IMR-90 (cell line): ENCODE results near the gene TUBG2.

Source experiments
- BHLHE40 ChIP-seq: fragments of 150-350 bp; IDR thresholded peaks from 2 replicates; pipeline ENCODE4 v1.6.1; 2016; ENCODE audit warnings: mild to moderate bottlenecking, low read depth, low read length
- CHD1 ChIP-seq: IDR thresholded peaks from 2 replicates; pipeline ENCODE4 v1.6.1; 2012; ENCODE audit warnings: low read depth, low read length, improper control_type of control experiment
- CTCF ChIP-seq: conservative IDR thresholded peaks from 2 replicates; pipeline ENCODE4 v1.5.1; 2012; ENCODE audit warnings: mild to moderate bottlenecking, low read depth, low read length, improper control_type of control experiment
- MXI1 ChIP-seq: IDR thresholded peaks from 2 replicates; pipeline ENCODE4 v1.6.1; 2012; ENCODE audit warnings: low read depth, mild to moderate bottlenecking, low read length, moderate library complexity, borderline replicate concordance
- POLR2A ChIP-seq: IDR thresholded peaks from 2 replicates; pipeline ENCODE4 v1.6.1; 2012; ENCODE audit warnings: mild to moderate bottlenecking, low read depth, low read length
- RAD21 ChIP-seq: IDR thresholded peaks from 2 replicates; pipeline ENCODE4 v1.6.1; 2012; ENCODE audit warnings: low read length, improper control_type of control experiment
- RCOR1 ChIP-seq: IDR thresholded peaks from 2 replicates; pipeline ENCODE4 v1.6.1; 2012; ENCODE audit warnings: mild to moderate bottlenecking, low read length, improper control_type of control experiment; ENCODE audit not compliant: insufficient replicate concordance
- RFX5 ChIP-seq: IDR thresholded peaks from 2 replicates; pipeline ENCODE4 v1.8.0; 2012; ENCODE audit warnings: low read depth, mild to moderate bottlenecking, low read length, moderate library complexity
- TF ChIP-seq, protein P1 (sequence below): fragments of 150-350 bp; IDR thresholded peaks from 2 replicates; pipeline ENCODE4 v1.6.1; 2017; ENCODE audit warnings: mild to moderate bottlenecking, antibody characterized with exemption, low read length, low read depth

DNA sequence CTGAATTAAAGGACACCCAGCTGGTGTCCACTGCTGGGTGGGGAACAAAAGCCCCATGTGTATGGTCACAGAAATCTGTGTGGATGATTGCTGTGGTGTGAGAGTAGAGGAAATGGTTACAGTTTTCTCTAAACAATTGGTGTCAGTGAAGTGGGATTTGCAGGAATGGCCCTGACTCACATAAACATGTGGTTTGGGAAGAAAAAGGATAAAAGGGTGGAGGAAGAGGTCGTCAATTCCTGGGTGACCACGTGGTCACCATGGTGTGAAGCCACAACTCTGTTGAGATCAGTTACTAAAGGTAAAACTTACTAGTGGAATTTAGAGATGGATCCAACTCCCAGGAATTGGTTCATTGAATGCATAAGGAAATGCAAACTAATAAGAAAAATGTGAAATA is 3.6 kb upstream of the TUBG2 start:
- TF ChIP-seq CTCF (no peak), BHLHE40 (peak; percentile 82), POLR2A (no peak), RCOR1 (peak; percentile 22), RAD21 (no peak), MXI1 (no peak), RFX5 (no peak), CHD1 (no peak)
- TF ChIP-seq, protein P1, sequence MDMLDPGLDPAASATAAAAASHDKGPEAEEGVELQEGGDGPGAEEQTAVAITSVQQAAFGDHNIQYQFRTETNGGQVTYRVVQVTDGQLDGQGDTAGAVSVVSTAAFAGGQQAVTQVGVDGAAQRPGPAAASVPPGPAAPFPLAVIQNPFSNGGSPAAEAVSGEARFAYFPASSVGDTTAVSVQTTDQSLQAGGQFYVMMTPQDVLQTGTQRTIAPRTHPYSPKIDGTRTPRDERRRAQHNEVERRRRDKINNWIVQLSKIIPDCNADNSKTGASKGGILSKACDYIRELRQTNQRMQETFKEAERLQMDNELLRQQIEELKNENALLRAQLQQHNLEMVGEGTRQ = peak; percentile 89
